SU-DHL-6 (cell line): ENCODE measurements around the gene DPP10.

ENCODE experiments used
- H2AFZ ChIP-seq: fragments of 200-600 bp; sonication (generic); 2 replicates; pipeline ENCODE4 v1.6.1; 2014; ENCODE audit warnings: low read depth, mild to moderate bottlenecking, moderate library complexity, mixed read lengths, antibody characterized with exemption, low read length; ENCODE audit not compliant: severe bottlenecking
- H3F3A ChIP-seq: fragments of 200-600 bp; shearing (Covaris generic); 2 replicates; pipeline ENCODE4 v1.6.0; 2016; ENCODE audit warnings: antibody characterized with exemption, mild to moderate bottlenecking; ENCODE audit not compliant: insufficient read depth
- H3K27ac ChIP-seq: fragments of 200-600 bp; sonication (generic); 2 replicates; pipeline ENCODE4 v1.5.1; 2016; ENCODE audit warnings: low read depth, mild to moderate bottlenecking, low read length, moderate library complexity, mixed read lengths
- H3K27me3 ChIP-seq: fragments of 200-600 bp; sonication (generic), shearing (Covaris generic); 2 replicates; pipeline ENCODE4 v1.6.0; 2014; ENCODE audit warnings: mild to moderate bottlenecking, low read length
- H3K36me3 ChIP-seq: fragments of 200-600 bp; sonication (generic); 2 replicates; pipeline ENCODE4 v1.6.1; 2014; ENCODE audit warnings: mild to moderate bottlenecking, low read length, mixed read lengths
- H3K4me2 ChIP-seq: fragments of 300-600, 200-600 bp; shearing (Covaris generic), sonication (generic); 2 replicates; pipeline ENCODE4 v1.6.0; 2014; ENCODE audit warnings: low read length, low read depth, mild to moderate bottlenecking; ENCODE audit not compliant: poor library complexity, severe bottlenecking
- H3K4me3 ChIP-seq: fragments of 200-600 bp; sonication (generic); 2 replicates; pipeline ENCODE4 v1.5.1; 2014; ENCODE audit warnings: antibody characterized with exemption, low read length, mild to moderate bottlenecking, mixed read lengths; ENCODE audit not compliant: insufficient read depth, poor library complexity, severe bottlenecking
- H3K79me2 ChIP-seq: fragments of 200-600 bp; sonication (generic); 2 replicates; pipeline ENCODE4 v1.6.1; 2014; ENCODE audit warnings: mild to moderate bottlenecking, low read length, moderate library complexity; ENCODE audit not compliant: insufficient read depth
- H3K9ac ChIP-seq: fragments of 200-600 bp; sonication (generic); 2 replicates; pipeline ENCODE4 v1.7.0; 2014; ENCODE audit warnings: mild to moderate bottlenecking, low read length
- H3K9me2 ChIP-seq: fragments of 200-600 bp; sonication (generic); replicated peaks from 2 replicates; pipeline ENCODE4 v1.6.1; 2014; ENCODE audit warnings: low read length; ENCODE audit not compliant: insufficient read depth
- H3K9me3 ChIP-seq: fragments of 200-600 bp; sonication (generic); 2 replicates; pipeline ENCODE4 v1.6.1; 2014; ENCODE audit warnings: low read length, mixed read lengths; ENCODE audit not compliant: insufficient read depth
- H4K20me1 ChIP-seq: fragments of 200-600 bp; sonication (generic); 2 replicates; pipeline ENCODE4 v1.6.1; 2014; ENCODE audit warnings: low read depth, mild to moderate bottlenecking, antibody characterized with exemption, low read length, moderate library complexity, mixed read lengths
- CTCF ChIP-seq: fragments of 200-600 bp; sonication (generic); IDR thresholded peaks from one replicate; pipeline ENCODE4 v1.5.1; 2017; ENCODE audit warnings: antibody characterized with exemption, mild to moderate bottlenecking, low read length, moderate library complexity; ENCODE audit not compliant: insufficient read depth, poor library complexity, severe bottlenecking
- EZH2phosphoT487 ChIP-seq: fragments of 200-600 bp; sonication (generic), shearing (Covaris generic); conservative IDR thresholded peaks from 2 replicates; pipeline ENCODE4 v1.6.1; 2018; ENCODE audit warnings: mild to moderate bottlenecking, antibody characterized with exemption, low read length, moderate library complexity, mixed read lengths

Gene DPP10

GRCh38 chr2:115833196-115833595, 1390.8 kb downstream of the DPP10 start:
- Histone ChIP-seq H3K27me3 (no peaks in the 10 kb centered on the region), H3K27ac (no peak overlapping the region), H3K4me2 (no peak overlapping the region), H3K9me2 (no peaks in the 10 kb centered on the region), H3K9me3 (no peaks in the 10 kb centered on the region), H3K4me3 (no peak overlapping the region), H3K79me2 (no peaks in the 10 kb centered on the region), H3F3A (no peaks in the 10 kb centered on the region), H3K9ac (no peak overlapping the region), H4K20me1 (no peaks in the 10 kb centered on the region), H2AFZ (no peak overlapping the region), H3K36me3 (no peaks in the 10 kb centered on the region)
- TF ChIP-seq EZH2phosphoT487 (no peak), CTCF (no peak)

- no peaks in the 10 kb centered on the region for H3F3A ChIP-seq
- H3K27ac ChIP-seq, result no peak overlapping the region
- H3K79me2 ChIP-seq, result no peaks in the 10 kb centered on the region
- H3K36me3 ChIP-seq, result no peaks in the 10 kb centered on the region
- no peaks in the 10 kb centered on the region for H4K20me1 ChIP-seq
- H3K9me2 ChIP-seq, result no peaks in the 10 kb centered on the region
- H3K4me3 ChIP-seq, result no peak overlapping the region
- no peak overlapping the region for H3K4me2 ChIP-seq
- no peaks in the 10 kb centered on the region for H3K9me3 ChIP-seq
- no peak overlapping the region for H3K9ac ChIP-seq
- no peak for TF ChIP-seq CTCF
- TF ChIP-seq EZH2phosphoT487, result no peak
- no peak overlapping the region for H2AFZ ChIP-seq
- H3K27me3 ChIP-seq, result no peaks in the 10 kb centered on the region
Measured at GRCh38 chr2:115838539-115838938, 1396.1 kb downstream of the DPP10 start.

GRCh38 chr2:115842306-115842705, 1399.9 kb downstream of the DPP10 start:
- Histone ChIP-seq H3K9me2 (no peaks in the 10 kb centered on the region), H3K9ac (no peak overlapping the region), H3K4me2 (no peak overlapping the region), H2AFZ (no peak overlapping the region), H3K9me3 (no peaks in the 10 kb centered on the region), H4K20me1 (no peaks in the 10 kb centered on the region), H3K79me2 (no peaks in the 10 kb centered on the region), H3K4me3 (no peak overlapping the region), H3K27me3 (no peaks in the 10 kb centered on the region), H3K27ac (no peak overlapping the region), H3K36me3 (no peaks in the 10 kb centered on the region), H3F3A (no peaks in the 10 kb centered on the region)
- TF ChIP-seq EZH2phosphoT487 (no peak), CTCF (no peak)
